ENCODE data around the gene SH2D6.
"Not testable (repeated sequence)": the region's sequence is repeated elsewhere in the genome, so short reads cannot be mapped to it uniquely, and the experiment has no call there.

SH2D6 gene

GRCh38 chr2:85439025-85439472 lies 20.5 kb downstream of the SH2D6 start:
- DNase-seq (ENCODE audit: low read depth in 2 of 2) = no peak

GRCh38 chr2:85439569-85439968 lies 21.1 kb downstream of the SH2D6 start:
- not testable (repeated sequence) for DNase-seq (ENCODE audit: low read depth in 2 of 2)

GRCh38 chr2:85439986-85440385 lies 21.5 kb downstream of the SH2D6 start:
- no peak for DNase-seq (ENCODE audit: low read depth in 2 of 2)

- DNase-seq (ENCODE audit: low read depth in 2 of 2) = no peak
Measured at GRCh38 chr2:85440729-85441128, 22.2 kb downstream of the SH2D6 start.

- no peak for DNase-seq (ENCODE audit: low read depth in 2 of 2)
Measured at GRCh38 chr2:85441864-85442263, 23.4 kb downstream of the SH2D6 start.

GRCh38 chr2:85444629-85445172 lies 26.2 kb downstream of the SH2D6 start:
- DNase-seq (ENCODE audit: low read depth in 2 of 2) = no peak

- peak; percentile 67 to 68 for DNase-seq (ENCODE audit: low read depth in 2 of 2)
Measured at GRCh38 chr2:85445316-85446295, 27.1 kb downstream of the SH2D6 start.

- no peak for DNase-seq (ENCODE audit: low read depth in 2 of 2)
Measured at GRCh38 chr2:85446296-85447221, 28.0 kb downstream of the SH2D6 start.

- no peak for DNase-seq (ENCODE audit: low read depth in 2 of 2)
Measured at GRCh38 chr2:85447222-85447585, 28.7 kb downstream of the SH2D6 start.

GRCh38 chr2:85448461-85449213 lies 30.1 kb downstream of the SH2D6 start:
- DNase-seq (ENCODE audit: low read depth in 2 of 2) = no peak

- DNase-seq (ENCODE audit: low read depth in 2 of 2) = no peak
Measured at GRCh38 chr2:85449214-85449588, 30.7 kb downstream of the SH2D6 start.

GRCh38 chr2:85452237-85452636 lies 33.7 kb downstream of the SH2D6 start:
- no peak for DNase-seq (ENCODE audit: low read depth in 2 of 2)

- no peak for DNase-seq (ENCODE audit: low read depth in 2 of 2)
Measured at GRCh38 chr2:85453571-85453970, 35.1 kb downstream of the SH2D6 start.

- DNase-seq (ENCODE audit: low read depth in 2 of 2) = no peak
Measured at GRCh38 chr2:85455552-85456090, 37.1 kb downstream of the SH2D6 start.

- no peak for DNase-seq (ENCODE audit: low read depth in 2 of 2)
Measured at GRCh38 chr2:85457043-85457442, 38.5 kb downstream of the SH2D6 start.

- no peak for DNase-seq (ENCODE audit: low read depth in 2 of 2)
Measured at GRCh38 chr2:85457877-85458316, 39.4 kb downstream of the SH2D6 start.

GRCh38 chr2:85458601-85459563 lies 40.4 kb downstream of the SH2D6 start:
- no peak for DNase-seq (ENCODE audit: low read depth in 2 of 2)

GRCh38 chr2:85459771-85460170 lies 41.3 kb downstream of the SH2D6 start:
- DNase-seq (ENCODE audit: low read depth in 2 of 2) = no peak

GRCh38 chr2:85462322-85462721 lies 43.8 kb downstream of the SH2D6 start:
- no peak for DNase-seq (ENCODE audit: low read depth in 2 of 2)
